ENCODE results near the gene NFKBIE. TPM values are rescaled to one million over a fixed set of nuclear protein-coding genes. Genes with fewer than 3 reads are reported as not detected.
A peak's percentile ranks its signal among the peaks of the same experiment; 100 is the strongest.

The NFKBIE gene
- total and polyA plus RNA-seq, 2 of the 13 experiments (the other 11 are each of a cell fraction or from before 2014, with no cell fraction given): 6.7 to 14.5 TPM

DNA sequence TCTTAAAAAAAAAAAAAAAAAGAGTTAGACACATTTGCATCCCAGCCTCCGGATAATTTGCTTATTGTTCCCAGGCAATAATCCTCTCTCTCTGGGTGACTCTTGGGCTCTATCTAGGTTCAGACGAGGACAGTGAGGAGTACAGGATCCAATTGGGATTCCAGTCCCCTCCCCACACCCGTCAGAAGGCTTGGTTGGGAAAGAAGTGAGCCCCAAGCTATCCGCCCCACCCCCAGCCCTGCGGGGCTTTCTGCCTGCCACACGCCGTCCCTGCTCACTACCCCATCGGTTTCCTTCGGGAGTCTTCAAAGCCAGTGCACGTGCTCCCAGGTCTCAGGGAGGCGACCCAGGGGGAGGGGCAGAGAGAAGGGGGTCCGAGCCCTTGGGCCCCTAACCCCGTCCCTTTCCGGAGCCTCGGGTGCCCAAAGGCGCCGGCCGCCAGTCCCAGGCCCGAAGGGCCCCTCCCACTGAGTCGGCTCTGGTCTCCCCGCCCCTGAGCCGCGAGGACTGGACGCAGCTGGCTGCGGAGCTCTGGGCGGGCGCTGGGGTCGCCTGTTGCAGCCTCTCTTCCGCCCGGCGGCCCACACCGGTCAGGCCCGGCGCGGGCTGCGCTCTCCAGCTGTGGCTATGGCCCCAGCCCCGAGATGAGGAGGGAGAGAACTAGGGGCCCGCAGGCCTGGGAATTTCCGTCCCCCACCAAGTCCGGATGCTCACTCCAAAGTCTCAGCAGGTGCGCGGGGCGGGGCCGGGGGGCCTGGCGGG, 46.1 kb downstream of the NFKBIE start (continued):
- TF ChIP-seq PCBP1 (IDR thresholded peaks at IDR 0.05; ENCODE audit: borderline replicate concordance, low read depth, low read length): no peak
- no peak for TF ChIP-seq TCF7 (IDR thresholded peaks at IDR 0.05; ENCODE audit: low read depth)
- TF ChIP-seq, protein P1, sequence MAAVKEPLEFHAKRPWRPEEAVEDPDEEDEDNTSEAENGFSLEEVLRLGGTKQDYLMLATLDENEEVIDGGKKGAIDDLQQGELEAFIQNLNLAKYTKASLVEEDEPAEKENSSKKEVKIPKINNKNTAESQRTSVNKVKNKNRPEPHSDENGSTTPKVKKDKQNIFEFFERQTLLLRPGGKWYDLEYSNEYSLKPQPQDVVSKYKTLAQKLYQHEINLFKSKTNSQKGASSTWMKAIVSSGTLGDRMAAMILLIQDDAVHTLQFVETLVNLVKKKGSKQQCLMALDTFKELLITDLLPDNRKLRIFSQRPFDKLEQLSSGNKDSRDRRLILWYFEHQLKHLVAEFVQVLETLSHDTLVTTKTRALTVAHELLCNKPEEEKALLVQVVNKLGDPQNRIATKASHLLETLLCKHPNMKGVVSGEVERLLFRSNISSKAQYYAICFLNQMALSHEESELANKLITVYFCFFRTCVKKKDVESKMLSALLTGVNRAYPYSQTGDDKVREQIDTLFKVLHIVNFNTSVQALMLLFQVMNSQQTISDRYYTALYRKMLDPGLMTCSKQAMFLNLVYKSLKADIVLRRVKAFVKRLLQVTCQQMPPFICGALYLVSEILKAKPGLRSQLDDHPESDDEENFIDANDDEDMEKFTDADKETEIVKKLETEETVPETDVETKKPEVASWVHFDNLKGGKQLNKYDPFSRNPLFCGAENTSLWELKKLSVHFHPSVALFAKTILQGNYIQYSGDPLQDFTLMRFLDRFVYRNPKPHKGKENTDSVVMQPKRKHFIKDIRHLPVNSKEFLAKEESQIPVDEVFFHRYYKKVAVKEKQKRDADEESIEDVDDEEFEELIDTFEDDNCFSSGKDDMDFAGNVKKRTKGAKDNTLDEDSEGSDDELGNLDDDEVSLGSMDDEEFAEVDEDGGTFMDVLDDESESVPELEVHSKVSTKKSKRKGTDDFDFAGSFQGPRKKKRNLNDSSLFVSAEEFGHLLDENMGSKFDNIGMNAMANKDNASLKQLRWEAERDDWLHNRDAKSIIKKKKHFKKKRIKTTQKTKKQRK (IDR thresholded peaks at IDR 0.05; ENCODE audit: low read length): no peak
- TF ChIP-seq, protein P2, sequence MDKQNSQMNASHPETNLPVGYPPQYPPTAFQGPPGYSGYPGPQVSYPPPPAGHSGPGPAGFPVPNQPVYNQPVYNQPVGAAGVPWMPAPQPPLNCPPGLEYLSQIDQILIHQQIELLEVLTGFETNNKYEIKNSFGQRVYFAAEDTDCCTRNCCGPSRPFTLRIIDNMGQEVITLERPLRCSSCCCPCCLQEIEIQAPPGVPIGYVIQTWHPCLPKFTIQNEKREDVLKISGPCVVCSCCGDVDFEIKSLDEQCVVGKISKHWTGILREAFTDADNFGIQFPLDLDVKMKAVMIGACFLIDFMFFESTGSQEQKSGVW (CRISPR knock-in tag; IDR thresholded peaks at IDR 0.05; ENCODE audit: borderline replicate concordance): no peak

DNA sequence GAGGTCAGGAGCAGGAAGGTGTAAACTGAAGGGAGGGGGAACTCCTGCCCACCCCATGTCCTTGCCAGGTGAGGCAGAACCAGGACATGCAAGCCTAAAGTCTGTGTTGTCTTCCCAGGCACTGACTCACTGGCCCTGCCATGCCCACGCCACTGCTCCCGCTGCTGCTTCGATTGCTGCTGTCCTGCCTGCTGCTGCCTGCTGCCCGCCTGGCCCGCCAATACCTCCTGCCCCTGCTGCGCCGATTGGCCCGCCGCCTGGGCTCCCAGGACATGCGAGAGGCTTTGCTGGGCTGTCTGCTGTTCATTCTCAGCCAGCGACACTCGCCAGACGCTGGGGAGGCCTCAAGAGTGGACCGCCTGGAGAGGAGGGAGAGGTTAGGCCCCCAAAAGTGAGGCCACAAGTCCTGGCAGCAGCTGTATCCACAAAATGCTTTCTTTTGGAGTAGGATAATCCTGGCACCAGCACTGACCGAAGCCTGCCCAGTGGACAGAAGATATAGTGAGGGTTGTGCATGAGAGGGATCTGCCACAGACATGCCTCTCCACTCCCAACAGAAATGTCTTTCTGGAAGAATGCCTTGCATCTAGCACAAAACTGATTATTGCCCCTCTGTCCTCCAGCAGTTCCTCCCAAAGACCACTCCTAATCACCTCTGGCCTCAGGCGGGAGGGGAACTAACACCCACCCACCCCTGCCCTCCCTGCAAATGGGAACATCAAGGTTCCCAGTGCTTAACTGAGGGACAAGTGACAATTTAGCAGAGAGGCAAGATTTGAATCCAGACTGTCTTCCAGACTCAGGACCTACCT, 47.8 kb downstream of the NFKBIE start:
- intact Hi-C loops (cut with micrococcal nuclease; ENCODE audit: unreplicated experiment): loop anchor here (2.0 kb wide), 1 partner anchor 13 kb away; no protein-coding TSS in a partner anchor
- H3K4me2 ChIP-seq (ENCODE audit: low read depth, low read length): peak overlapping the region; percentile 82
- H3K79me2 ChIP-seq (ENCODE audit: insufficient read depth, low read length): no peaks in the 10 kb centered on the region
- H3K4me3 ChIP-seq (replicated peaks in 1 of 3; ENCODE audit: insufficient read depth in 1 of 3, low read depth in 2 of 3, low read length in 3 of 3): peak overlapping the region in 1 of 3 experiments; percentile 53; a peak in 2 of 6 replicates
- H3K27me3 ChIP-seq (ENCODE audit: control insufficient read depth in 1 of 2, insufficient read depth in 2 of 2, low read length in 2 of 2): peaks cover 0 to 25% of the 10 kb centered on the region in 2 experiments; a peak in 4 of 5 replicates
- in situ Hi-C loops (cut with HindIII; ENCODE audit: extremely low pct_ligation_motif_present, low pct_unique_long_range_greater_than_20kb): no loop called here
- WGBS (ENCODE audit: low lambda C conversion rate): 14% methylated on average over 8 of the region's 16 CpGs
- no peak overlapping the region for H2AFZ ChIP-seq (ENCODE audit: low read length)
- H3K27ac ChIP-seq (ENCODE audit: extremely low read length, insufficient read depth, low read length): no peak overlapping the region
- peak; percentile 39 for FAIRE-seq
- no peaks in the 10 kb centered on the region for H3K9me3 ChIP-seq (ENCODE audit: low read length)
- BruUV-seq (replicated peaks): no TSS peak
- H3K36me3 ChIP-seq (replicated peaks in 1 of 2; ENCODE audit: control insufficient read depth in 1 of 2, insufficient read depth in 2 of 2, low read length in 2 of 2): no peaks in the 10 kb centered on the region
- peak; percentile 37 for ATAC-seq
- H3K4me1 ChIP-seq (ENCODE audit: insufficient read depth, low read length): peaks cover 70% of the 10 kb centered on the region
- no peaks in the 10 kb centered on the region for H4K20me1 ChIP-seq (ENCODE audit: insufficient read depth, low read length)
- ChIA-PET CTCF (ENCODE audit: low intra/inter-chr PET ratio, low total read pairs) (no interaction called here), POLR2A (interaction anchor here (1.0 kb wide), 1 partner anchor 25 kb away, joined by 5 read pairs; no protein-coding TSS in a partner anchor)
- H3K9ac ChIP-seq (ENCODE audit: insufficient read depth, low read depth, low read length): peak overlapping the region; percentile 14; the same call in 1 of the 2 replicates
- DNase-seq (ENCODE audit: low spot score): no peak
- TF ChIP-seq ZNF20 (CRISPR knock-in tag; IDR thresholded peaks at IDR 0.05) (no peak), TEAD2 (CRISPR knock-in tag; IDR thresholded peaks at IDR 0.05) (no peak), KLF11 (CRISPR knock-in tag; IDR thresholded peaks at IDR 0.05) (no peak), ZNF468 (CRISPR knock-in tag; IDR thresholded peaks at IDR 0.05) (no peak), ZNF251 (CRISPR knock-in tag; IDR thresholded peaks at IDR 0.05) (no peak), ZNF34 (CRISPR knock-in tag; IDR thresholded peaks at IDR 0.05; ENCODE audit: borderline replicate concordance) (no peak), EHMT2 (IDR thresholded peaks at IDR 0.05; ENCODE audit: borderline replicate concordance, low read depth, low read length) (no peak), HNRNPL (IDR thresholded peaks at IDR 0.05; ENCODE audit: low read depth, low read length) (peak; percentile 84; the same call in 1 of the 2 replicates)
- TF ChIP-seq, protein P3, sequence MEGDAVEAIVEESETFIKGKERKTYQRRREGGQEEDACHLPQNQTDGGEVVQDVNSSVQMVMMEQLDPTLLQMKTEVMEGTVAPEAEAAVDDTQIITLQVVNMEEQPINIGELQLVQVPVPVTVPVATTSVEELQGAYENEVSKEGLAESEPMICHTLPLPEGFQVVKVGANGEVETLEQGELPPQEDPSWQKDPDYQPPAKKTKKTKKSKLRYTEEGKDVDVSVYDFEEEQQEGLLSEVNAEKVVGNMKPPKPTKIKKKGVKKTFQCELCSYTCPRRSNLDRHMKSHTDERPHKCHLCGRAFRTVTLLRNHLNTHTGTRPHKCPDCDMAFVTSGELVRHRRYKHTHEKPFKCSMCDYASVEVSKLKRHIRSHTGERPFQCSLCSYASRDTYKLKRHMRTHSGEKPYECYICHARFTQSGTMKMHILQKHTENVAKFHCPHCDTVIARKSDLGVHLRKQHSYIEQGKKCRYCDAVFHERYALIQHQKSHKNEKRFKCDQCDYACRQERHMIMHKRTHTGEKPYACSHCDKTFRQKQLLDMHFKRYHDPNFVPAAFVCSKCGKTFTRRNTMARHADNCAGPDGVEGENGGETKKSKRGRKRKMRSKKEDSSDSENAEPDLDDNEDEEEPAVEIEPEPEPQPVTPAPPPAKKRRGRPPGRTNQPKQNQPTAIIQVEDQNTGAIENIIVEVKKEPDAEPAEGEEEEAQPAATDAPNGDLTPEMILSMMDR (CRISPR knock-in tag; IDR thresholded peaks at IDR 0.05): peak; percentile 12; the same call in 1 of the 2 replicates

Measured in HepG2 (cell line).